Left forelimb (tissue), 1 donor: ENCODE data around the gene SPIN1.
"Not testable (repeated sequence)": the region's sequence is repeated elsewhere in the genome, so short reads cannot be mapped to it uniquely, and the experiment has no call there.

Source experiments
- DNase-seq: peaks from one replicate; pipeline ENCODE4 v3.0.0-alpha.2; 2018; ENCODE audit warnings: low spot score

Gene SPIN1

GRCh38 chr9:88388203-88388885 is at the start of gene SPIN1:
Gene SPIN1 (plus strand): TSS chr9:88388444. CDS start chr9:88426540, 38,096 bp downstream.
- DNase-seq, result peak; percentile 92

GRCh38 chr9:88339317-88339716 is 48.9 kb upstream of the SPIN1 start:
- no peak for DNase-seq

- DNase-seq, result no peak
These were observed 46.0 kb upstream of the SPIN1 start for GRCh38 chr9:88342246-88342645.

GRCh38 chr9:88344013-88344412 is 44.2 kb upstream of the SPIN1 start:
- DNase-seq, result no peak

GRCh38 chr9:88350354-88350753 is 37.9 kb upstream of the SPIN1 start:
- DNase-seq, result not testable (repeated sequence)

- no peak for DNase-seq
These were observed 33.1 kb upstream of the SPIN1 start for GRCh38 chr9:88355166-88355565.

- not testable (repeated sequence) for DNase-seq
These were observed 31.0 kb upstream of the SPIN1 start for GRCh38 chr9:88357250-88357649.

- DNase-seq, result no peak
These were observed 29.5 kb upstream of the SPIN1 start for GRCh38 chr9:88358723-88359122.

- DNase-seq, result no peak
These were observed 28.3 kb upstream of the SPIN1 start for GRCh38 chr9:88359974-88360373.

GRCh38 chr9:88362681-88363080 is 25.6 kb upstream of the SPIN1 start:
- DNase-seq, result no peak

GRCh38 chr9:88363661-88364060 is 24.6 kb upstream of the SPIN1 start:
- DNase-seq, result no peak

GRCh38 chr9:88364706-88365105 is 23.5 kb upstream of the SPIN1 start:
- no peak for DNase-seq

GRCh38 chr9:88370346-88370745 is 17.9 kb upstream of the SPIN1 start:
- DNase-seq, result no peak

GRCh38 chr9:88372103-88372654 is 16.1 kb upstream of the SPIN1 start:
- no peak for DNase-seq

GRCh38 chr9:88373045-88373444 is 15.2 kb upstream of the SPIN1 start:
- no peak for DNase-seq

- DNase-seq, result no peak
These were observed 9.9 kb upstream of the SPIN1 start for GRCh38 chr9:88378317-88378716.

GRCh38 chr9:88379352-88379751 is 8.9 kb upstream of the SPIN1 start:
- no peak for DNase-seq

- DNase-seq, result no peak
These were observed 8.1 kb upstream of the SPIN1 start for GRCh38 chr9:88380118-88380517.

GRCh38 chr9:88381322-88381721 is 6.9 kb upstream of the SPIN1 start:
- not testable (repeated sequence) for DNase-seq

- DNase-seq, result no peak
These were observed 5.1 kb upstream of the SPIN1 start for GRCh38 chr9:88383176-88383575.

- DNase-seq, result not testable (repeated sequence)
These were observed 2.1 kb upstream of the SPIN1 start for GRCh38 chr9:88386137-88386536.

- DNase-seq, result no peak
These were observed 1.1 kb upstream of the SPIN1 start for GRCh38 chr9:88387036-88387551.

GRCh38 chr9:88387552-88388202 is 567 bp upstream of the SPIN1 start:
- DNase-seq, result peak; percentile 78
